Fibroblast of the conjunctiva (primary cell): ENCODE data around the gene MARK3.

ENCODE experiments used
- DNase-seq: peaks from one replicate; pipeline ENCODE4 v3.0.0-alpha.2; 2010; ENCODE audit warnings: low read depth

MARK3 gene

GRCh38 chr14:103367995-103368394 lies 17.2 kb upstream of the MARK3 start:
- no peak for DNase-seq

- DNase-seq: no peak
Measured at GRCh38 chr14:103370087-103370486, 15.1 kb upstream of the MARK3 start.

- DNase-seq: no peak
Measured at GRCh38 chr14:103372017-103372416, 13.2 kb upstream of the MARK3 start.

GRCh38 chr14:103372552-103373304 lies 12.5 kb upstream of the MARK3 start:
- DNase-seq: peak; percentile 60

- DNase-seq: no peak
Measured at GRCh38 chr14:103374121-103374520, 11.1 kb upstream of the MARK3 start.

GRCh38 chr14:103377522-103378037 lies 7.6 kb upstream of the MARK3 start:
- no peak for DNase-seq

- no peak for DNase-seq
Measured at GRCh38 chr14:103378038-103378854, 7.0 kb upstream of the MARK3 start.

- no peak for DNase-seq
Measured at GRCh38 chr14:103380719-103381377, 4.4 kb upstream of the MARK3 start.

- DNase-seq: no peak
Measured at GRCh38 chr14:103382376-103382775, 2.8 kb upstream of the MARK3 start.

GRCh38 chr14:103384450-103385151 lies 614 bp upstream of the MARK3 start:
- DNase-seq: no peak

- no peak for DNase-seq
Measured at GRCh38 chr14:103385929-103386712, 906 bp downstream of the MARK3 start.

GRCh38 chr14:103386713-103387329 lies 1.6 kb downstream of the MARK3 start:
- no peak for DNase-seq

- no peak for DNase-seq
Measured at GRCh38 chr14:103388664-103389063, 3.4 kb downstream of the MARK3 start.

- DNase-seq: no peak
Measured at GRCh38 chr14:103390605-103391004, 5.4 kb downstream of the MARK3 start.

- DNase-seq: peak; percentile 59
Measured at GRCh38 chr14:103391048-103391447, 5.8 kb downstream of the MARK3 start.

- no peak for DNase-seq
Measured at GRCh38 chr14:103392106-103392505, 6.9 kb downstream of the MARK3 start.

- DNase-seq: no peak
Measured at GRCh38 chr14:103392572-103392971, 7.4 kb downstream of the MARK3 start.

- DNase-seq: no peak
Measured at GRCh38 chr14:103393070-103393469, 7.9 kb downstream of the MARK3 start.

GRCh38 chr14:103393676-103394626 lies 8.7 kb downstream of the MARK3 start:
- DNase-seq: no peak

- DNase-seq: no peak
Measured at GRCh38 chr14:103395244-103395643, 10.0 kb downstream of the MARK3 start.
